ENCODE data around the gene COQ8A.

DNA sequence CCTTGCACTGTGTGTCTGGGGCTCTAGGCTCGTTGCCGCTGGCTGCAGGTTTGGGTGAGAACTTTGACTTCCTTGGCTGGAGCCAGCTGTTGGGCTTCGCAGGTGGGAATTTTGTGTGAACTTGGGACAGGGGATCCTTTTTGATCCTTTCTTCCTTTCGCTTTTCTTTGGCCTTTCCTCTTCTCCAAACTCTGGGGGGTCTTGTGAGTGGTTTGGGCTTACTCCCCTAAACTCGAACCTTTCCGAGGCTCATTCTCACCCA lies 643 bp downstream of the COQ8A start:
- TF ChIP-seq, protein P1, sequence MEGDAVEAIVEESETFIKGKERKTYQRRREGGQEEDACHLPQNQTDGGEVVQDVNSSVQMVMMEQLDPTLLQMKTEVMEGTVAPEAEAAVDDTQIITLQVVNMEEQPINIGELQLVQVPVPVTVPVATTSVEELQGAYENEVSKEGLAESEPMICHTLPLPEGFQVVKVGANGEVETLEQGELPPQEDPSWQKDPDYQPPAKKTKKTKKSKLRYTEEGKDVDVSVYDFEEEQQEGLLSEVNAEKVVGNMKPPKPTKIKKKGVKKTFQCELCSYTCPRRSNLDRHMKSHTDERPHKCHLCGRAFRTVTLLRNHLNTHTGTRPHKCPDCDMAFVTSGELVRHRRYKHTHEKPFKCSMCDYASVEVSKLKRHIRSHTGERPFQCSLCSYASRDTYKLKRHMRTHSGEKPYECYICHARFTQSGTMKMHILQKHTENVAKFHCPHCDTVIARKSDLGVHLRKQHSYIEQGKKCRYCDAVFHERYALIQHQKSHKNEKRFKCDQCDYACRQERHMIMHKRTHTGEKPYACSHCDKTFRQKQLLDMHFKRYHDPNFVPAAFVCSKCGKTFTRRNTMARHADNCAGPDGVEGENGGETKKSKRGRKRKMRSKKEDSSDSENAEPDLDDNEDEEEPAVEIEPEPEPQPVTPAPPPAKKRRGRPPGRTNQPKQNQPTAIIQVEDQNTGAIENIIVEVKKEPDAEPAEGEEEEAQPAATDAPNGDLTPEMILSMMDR (IDR thresholded peaks at IDR 0.05 in 2 of 3, conservative IDR thresholded peaks at IDR 0.05 in 1 of 3; ENCODE audit: borderline replicate concordance in 1 of 3, insufficient read depth in 1 of 3, low read depth in 2 of 3, low read length in 2 of 3): no peak
- TF ChIP-seq YY1 (IDR thresholded peaks at IDR 0.05; ENCODE audit: extremely low read depth, insufficient replicate concordance, low read depth, low read length): no peak
- no peak for TF ChIP-seq EZH2phosphoT487 (IDR thresholded peaks at IDR 0.05; ENCODE audit: borderline replicate concordance)
- TF ChIP-seq CEBPB (IDR thresholded peaks at IDR 0.05; ENCODE audit: low read depth): no peak
- TF ChIP-seq POLR2A (IDR thresholded peaks at IDR 0.05; ENCODE audit: borderline replicate concordance, extremely low read depth, insufficient read depth, insufficient read length): no peak
- no peak for TF ChIP-seq POLR2AphosphoS5 (IDR thresholded peaks at IDR 0.05; ENCODE audit: low read depth, low read length)
- TF ChIP-seq, protein P2, sequence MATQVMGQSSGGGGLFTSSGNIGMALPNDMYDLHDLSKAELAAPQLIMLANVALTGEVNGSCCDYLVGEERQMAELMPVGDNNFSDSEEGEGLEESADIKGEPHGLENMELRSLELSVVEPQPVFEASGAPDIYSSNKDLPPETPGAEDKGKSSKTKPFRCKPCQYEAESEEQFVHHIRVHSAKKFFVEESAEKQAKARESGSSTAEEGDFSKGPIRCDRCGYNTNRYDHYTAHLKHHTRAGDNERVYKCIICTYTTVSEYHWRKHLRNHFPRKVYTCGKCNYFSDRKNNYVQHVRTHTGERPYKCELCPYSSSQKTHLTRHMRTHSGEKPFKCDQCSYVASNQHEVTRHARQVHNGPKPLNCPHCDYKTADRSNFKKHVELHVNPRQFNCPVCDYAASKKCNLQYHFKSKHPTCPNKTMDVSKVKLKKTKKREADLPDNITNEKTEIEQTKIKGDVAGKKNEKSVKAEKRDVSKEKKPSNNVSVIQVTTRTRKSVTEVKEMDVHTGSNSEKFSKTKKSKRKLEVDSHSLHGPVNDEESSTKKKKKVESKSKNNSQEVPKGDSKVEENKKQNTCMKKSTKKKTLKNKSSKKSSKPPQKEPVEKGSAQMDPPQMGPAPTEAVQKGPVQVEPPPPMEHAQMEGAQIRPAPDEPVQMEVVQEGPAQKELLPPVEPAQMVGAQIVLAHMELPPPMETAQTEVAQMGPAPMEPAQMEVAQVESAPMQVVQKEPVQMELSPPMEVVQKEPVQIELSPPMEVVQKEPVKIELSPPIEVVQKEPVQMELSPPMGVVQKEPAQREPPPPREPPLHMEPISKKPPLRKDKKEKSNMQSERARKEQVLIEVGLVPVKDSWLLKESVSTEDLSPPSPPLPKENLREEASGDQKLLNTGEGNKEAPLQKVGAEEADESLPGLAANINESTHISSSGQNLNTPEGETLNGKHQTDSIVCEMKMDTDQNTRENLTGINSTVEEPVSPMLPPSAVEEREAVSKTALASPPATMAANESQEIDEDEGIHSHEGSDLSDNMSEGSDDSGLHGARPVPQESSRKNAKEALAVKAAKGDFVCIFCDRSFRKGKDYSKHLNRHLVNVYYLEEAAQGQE (IDR thresholded peaks at IDR 0.05; ENCODE audit: low read depth): no peak
